GM12892 (cell line): ENCODE measurements around the gene CHST11.

Experiments
- POLR2A ChIP-seq: IDR thresholded peaks from 2 replicates; pipeline ENCODE4 v1.6.1; 2011; ENCODE audit warnings: low read depth, low read length, control low read depth
- POLR2AphosphoS5 ChIP-seq: IDR thresholded peaks from 2 replicates; pipeline ENCODE4 v1.6.1; 2011; ENCODE audit warnings: low read depth, low read length, control low read depth
- TAF1 ChIP-seq: IDR thresholded peaks from 2 replicates; pipeline ENCODE4 v1.6.1; 2011; ENCODE audit warnings: low read depth, mild to moderate bottlenecking, control low read depth, low read length, borderline replicate concordance

DNA sequence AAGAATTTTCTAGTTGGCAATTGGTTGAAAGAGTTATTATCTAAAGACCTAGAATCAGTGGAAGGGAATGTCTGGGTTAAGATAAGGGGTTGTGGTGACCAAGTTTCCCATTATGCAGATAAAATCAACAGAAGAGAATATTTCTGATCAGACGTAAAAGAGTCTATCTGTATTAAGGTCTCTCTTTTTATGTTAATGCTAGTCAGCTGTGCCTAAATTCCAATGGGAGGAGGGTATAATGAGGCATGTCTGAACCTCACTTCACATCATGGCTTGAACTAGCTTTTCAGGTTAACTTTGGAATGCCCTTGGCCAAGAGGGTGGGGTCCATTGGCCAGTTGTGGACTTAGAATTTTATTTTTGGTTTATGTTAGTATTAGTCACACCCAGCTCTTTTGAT is 34.3 kb upstream of the CHST11 start:
- TF ChIP-seq POLR2A (no peak), TAF1 (no peak), POLR2AphosphoS5 (no peak)
